ENCODE measurements around the gene TRAF6.
A peak's percentile ranks its signal among the peaks of the same experiment; 100 is the strongest.

TRAF6 gene

DNA sequence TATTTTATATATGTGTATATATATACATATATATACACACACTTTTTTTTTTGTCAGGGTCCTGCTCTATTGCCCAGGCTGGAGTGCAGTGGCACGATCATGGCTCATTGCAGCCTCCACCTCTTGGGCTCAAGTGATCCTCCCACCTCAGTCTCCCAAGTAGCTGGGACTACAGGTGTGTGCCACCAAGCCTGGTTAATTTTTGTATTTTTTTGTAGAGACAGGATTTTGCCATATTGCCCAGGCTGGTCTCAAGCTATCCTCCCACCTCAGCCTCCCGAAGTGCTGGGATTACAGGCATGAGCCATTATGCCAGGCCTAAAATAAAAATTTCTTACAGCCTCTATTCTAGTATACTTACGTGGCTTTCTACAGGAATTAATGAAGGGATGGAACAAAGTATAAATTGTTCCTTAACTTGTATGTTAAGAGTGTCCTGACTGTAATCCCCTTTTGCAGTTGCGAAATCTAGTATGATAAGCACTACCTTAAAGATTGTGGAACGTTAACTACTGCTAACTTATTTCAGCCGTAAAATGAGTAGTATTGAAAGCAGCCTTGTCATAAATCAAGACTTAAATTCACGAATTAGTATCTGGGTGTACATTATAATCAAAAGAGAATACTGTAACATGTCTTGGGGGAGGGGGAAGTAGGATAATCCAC is 2.1 kb downstream of the TRAF6 start:
- peak overlapping the region; percentile 89 to 100 (median 96); a peak in 13 of 20 replicates for H3K4me3 ChIP-seq
- peaks cover 0 to 3% (median 1%) of the 10 kb centered on the region in 11 experiments; a peak in 8 of 22 replicates for H3K9me3 ChIP-seq (replicated peaks in 1 of 11)
- H4K20me1 ChIP-seq: peaks cover 17 to 60% (median 53%) of the 10 kb centered on the region in 11 experiments; a peak in 18 of 22 replicates
- peaks cover 12 to 32% (median 22%) of the 10 kb centered on the region in 11 experiments; a peak in 20 of 22 replicates for H3K36me3 ChIP-seq
- TF ChIP-seq Cebpa-rat (IDR thresholded peaks at IDR 0.05): peak in 2 of 11 experiments; percentile 53 to 59; a peak in 2 of 22 replicates
- no peaks in the 10 kb centered on the region for H3K27me3 ChIP-seq
- H3K9ac ChIP-seq: peak overlapping the region in 9 of 11 experiments; percentile 90 to 97 (median 93); a peak in 11 of 22 replicates
- 0 out of 22 replicates have a peak overlapping the region, but pooled peaks of 2 of the 11 experiments have one; percentile 93 to 94 for H3K27ac ChIP-seq
- H3K4me1 ChIP-seq: peaks cover 16 to 34% (median 25%) of the 10 kb centered on the region in 10 experiments
- peak overlapping the region; percentile 79 to 97 (median 89) for H3K4me2 ChIP-seq

- Histone ChIP-seq H3K27me3 (no peaks in the 10 kb centered on the region), H4K20me1 (peaks cover 3 to 90% (median 50%) of the 10 kb centered on the region in 11 experiments; a peak in 17 of 22 replicates), H3K4me1 (peaks cover 26 to 64% (median 34%) of the 10 kb centered on the region in 10 experiments), H3K9me3 (replicated peaks in 1 of 11) (no peaks in the 10 kb centered on the region), H3K36me3 (peaks cover 37 to 79% (median 62%) of the 10 kb centered on the region in 11 experiments), H3K9ac (no peak overlapping the region), H3K27ac (peak overlapping the region in 2 of 11 experiments; percentile 16 to 57; a peak in 2 of 22 replicates), H3K4me3 (no peak overlapping the region), H3K4me2 (peak overlapping the region; percentile 13 to 85 (median 60); a peak in 17 of 22 replicates)
- no peak for TF ChIP-seq Cebpa-rat (IDR thresholded peaks at IDR 0.05)
Measured at GRCh38 chr11:36501236-36501635, 8.8 kb downstream of the TRAF6 start.

DNA sequence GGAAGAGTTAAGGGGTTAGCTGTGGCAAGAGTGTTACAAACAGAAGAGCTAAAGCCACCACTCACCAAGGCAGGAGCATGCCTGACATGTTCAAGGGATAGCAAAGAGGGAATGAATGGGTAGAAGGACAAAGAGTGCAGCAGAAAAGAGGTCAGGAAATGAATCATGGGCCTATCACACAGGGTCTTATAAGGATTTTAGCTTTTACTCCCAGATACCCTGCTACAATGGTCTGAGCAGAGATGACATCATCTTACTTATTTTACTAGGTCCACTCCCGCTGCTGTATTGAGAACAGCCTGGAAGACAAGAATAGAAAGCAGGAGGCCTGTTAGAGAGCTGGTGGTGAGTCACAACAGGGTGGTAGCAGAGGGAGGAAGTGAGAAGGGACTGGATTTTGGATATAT is 9.8 kb downstream of the TRAF6 start:
- H3K27me3 ChIP-seq: no peaks in the 10 kb centered on the region
- peak overlapping the region; percentile 41 to 85 (median 60) for H3K4me2 ChIP-seq
- peaks cover 3 to 81% (median 41%) of the 10 kb centered on the region in 11 experiments; a peak in 17 of 22 replicates for H4K20me1 ChIP-seq
- H3K4me3 ChIP-seq: no peak overlapping the region
- TF ChIP-seq Cebpa-rat (IDR thresholded peaks at IDR 0.05): no peak
- H3K36me3 ChIP-seq: peaks cover 46 to 85% (median 71%) of the 10 kb centered on the region in 11 experiments
- peak overlapping the region in 5 of 11 experiments; percentile 9 to 57 (median 16); a peak in 9 of 22 replicates for H3K27ac ChIP-seq
- no peaks in the 10 kb centered on the region for H3K9me3 ChIP-seq (replicated peaks in 1 of 11)
- peak overlapping the region in 2 of 11 experiments; percentile 3 to 6; a peak in 4 of 22 replicates for H3K9ac ChIP-seq
- H3K4me1 ChIP-seq: peaks cover 26 to 54% (median 30%) of the 10 kb centered on the region in 10 experiments

DNA sequence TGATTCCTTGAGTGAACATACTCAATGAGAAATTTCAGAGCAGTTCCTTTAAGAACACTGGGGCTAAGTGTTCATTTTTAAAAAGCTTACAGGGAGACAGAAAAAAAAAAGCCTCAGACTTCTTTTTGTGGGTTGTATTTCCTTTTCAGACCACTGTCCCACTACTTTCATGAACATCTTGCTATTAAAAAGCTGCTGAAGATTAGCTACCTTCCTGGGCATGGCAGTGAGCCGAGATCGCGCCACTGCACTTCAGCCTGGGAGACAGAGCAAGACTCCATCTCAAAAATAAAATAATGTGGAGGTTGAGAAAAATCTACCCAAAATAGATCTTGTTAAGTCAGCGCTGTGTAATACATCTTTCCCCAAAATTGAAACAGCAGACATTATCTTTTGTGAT is 10.8 kb downstream of the TRAF6 start:
- H3K27me3 ChIP-seq: no peaks in the 10 kb centered on the region
- H3K4me3 ChIP-seq: no peak overlapping the region
- peaks cover 3 to 71% (median 31%) of the 10 kb centered on the region in 11 experiments; a peak in 17 of 22 replicates for H4K20me1 ChIP-seq
- H3K9me3 ChIP-seq (replicated peaks in 1 of 11): no peaks in the 10 kb centered on the region
- peaks cover 26 to 54% (median 29%) of the 10 kb centered on the region in 10 experiments for H3K4me1 ChIP-seq
- peaks cover 52 to 87% (median 73%) of the 10 kb centered on the region in 11 experiments for H3K36me3 ChIP-seq
- H3K27ac ChIP-seq: peak overlapping the region in 4 of 11 experiments; percentile 0 to 23 (median 14); a peak in 4 of 22 replicates
- no peak for TF ChIP-seq Cebpa-rat (IDR thresholded peaks at IDR 0.05)
- peak overlapping the region in 7 of 11 experiments; percentile 10 to 52 (median 32); a peak in 6 of 22 replicates for H3K9ac ChIP-seq
- H3K4me2 ChIP-seq: peak overlapping the region; percentile 41 to 85 (median 60); a peak in 21 of 22 replicates

DNA sequence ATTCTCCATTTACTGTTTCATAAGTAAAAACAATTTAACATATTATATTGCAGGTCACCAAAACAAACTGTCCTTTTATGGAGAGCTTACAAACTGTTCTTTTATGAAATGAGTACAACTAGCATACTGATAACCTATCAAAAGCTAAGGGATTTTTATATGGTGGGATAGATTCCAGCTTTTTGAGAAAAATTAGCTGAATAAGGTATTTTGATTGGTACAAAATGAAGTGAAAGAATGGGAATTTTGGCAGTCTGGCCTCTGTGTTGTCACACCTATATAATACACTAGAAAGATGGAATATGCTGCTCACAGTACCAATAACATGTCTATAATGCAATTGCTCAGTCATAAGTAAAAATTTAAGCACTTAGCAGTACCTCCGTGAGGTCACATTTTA is 11.4 kb downstream of the TRAF6 start:
- Histone ChIP-seq H3K9ac (peak overlapping the region in 4 of 11 experiments; percentile 27 to 52 (median 32); a peak in 2 of 22 replicates), H3K4me2 (peak overlapping the region in 10 of 11 experiments; percentile 41 to 85 (median 59); a peak in 15 of 22 replicates), H3K9me3 (replicated peaks in 1 of 11) (no peaks in the 10 kb centered on the region), H3K27ac (peak overlapping the region in 1 of 11 experiments; percentile 0; a peak in 1 of 22 replicates), H3K4me1 (peaks cover 26 to 54% (median 29%) of the 10 kb centered on the region in 10 experiments), H3K36me3 (peaks cover 53 to 87% (median 73%) of the 10 kb centered on the region in 11 experiments), H3K27me3 (no peaks in the 10 kb centered on the region), H3K4me3 (no peak overlapping the region), H4K20me1 (peaks cover 5 to 71% (median 26%) of the 10 kb centered on the region in 11 experiments; a peak in 15 of 22 replicates)
- TF ChIP-seq Cebpa-rat (IDR thresholded peaks at IDR 0.05): no peak

DNA sequence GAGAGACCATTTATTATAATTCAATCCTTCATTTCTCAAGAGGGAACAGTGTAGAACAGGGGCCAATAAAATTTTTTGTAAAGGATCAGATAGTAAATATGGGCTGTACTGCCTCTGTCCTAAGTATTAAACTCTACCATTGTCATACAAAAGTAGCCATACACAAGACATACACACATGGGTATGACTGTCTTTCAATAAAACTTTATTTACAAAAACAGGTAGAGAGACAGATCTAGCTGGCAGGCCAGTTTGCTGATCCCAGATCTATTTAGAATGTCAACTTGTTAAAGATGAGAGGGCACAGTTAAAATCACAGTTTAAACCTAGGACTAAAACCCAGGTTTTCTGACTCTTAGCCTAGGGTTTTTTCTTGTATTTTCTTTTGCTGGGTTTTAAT is 16.7 kb downstream of the TRAF6 start:
- Histone ChIP-seq H3K4me3 (no peak overlapping the region), H3K9me3 (replicated peaks in 1 of 11) (no peaks in the 10 kb centered on the region), H3K4me1 (peaks cover 9 to 20% (median 18%) of the 10 kb centered on the region in 10 experiments), H3K27me3 (no peaks in the 10 kb centered on the region), H3K27ac (no peak overlapping the region), H3K9ac (no peak overlapping the region), H3K36me3 (peaks cover 78 to 96% (median 88%) of the 10 kb centered on the region in 11 experiments), H3K4me2 (no peak overlapping the region), H4K20me1 (peaks cover 0 to 48% (median 0%) of the 10 kb centered on the region in 11 experiments; a peak in 4 of 22 replicates)
- TF ChIP-seq Cebpa-rat (IDR thresholded peaks at IDR 0.05): no peak

GRCh38 chr11:36492724-36493304 is 17.3 kb downstream of the TRAF6 start:
- Histone ChIP-seq H4K20me1 (peaks cover 0 to 45% (median 0%) of the 10 kb centered on the region in 11 experiments; a peak in 5 of 22 replicates), H3K4me1 (peaks cover 13 to 23% (median 20%) of the 10 kb centered on the region in 10 experiments), H3K27ac (no peak overlapping the region), H3K27me3 (no peaks in the 10 kb centered on the region), H3K36me3 (peaks cover 73 to 90% (median 82%) of the 10 kb centered on the region in 11 experiments), H3K4me2 (no peak overlapping the region), H3K9me3 (replicated peaks in 1 of 11) (no peaks in the 10 kb centered on the region), H3K4me3 (no peak overlapping the region), H3K9ac (no peak overlapping the region)
- TF ChIP-seq Cebpa-rat (IDR thresholded peaks at IDR 0.05): no peak

GRCh38 chr11:36490026-36490806 is 19.9 kb downstream of the TRAF6 start:
- H3K4me1 ChIP-seq: peaks cover 33 to 48% (median 40%) of the 10 kb centered on the region in 10 experiments
- H3K27ac ChIP-seq: no peak overlapping the region
- H3K27me3 ChIP-seq: no peaks in the 10 kb centered on the region
- H3K4me2 ChIP-seq: peak overlapping the region in 1 of 11 experiments; percentile 73; a peak in 1 of 22 replicates
- peaks cover 62 to 86% (median 75%) of the 10 kb centered on the region in 11 experiments for H3K36me3 ChIP-seq
- TF ChIP-seq Cebpa-rat (IDR thresholded peaks at IDR 0.05): no peak
- H3K4me3 ChIP-seq: no peak overlapping the region
- peaks cover 0 to 57% (median 0%) of the 10 kb centered on the region in 11 experiments; a peak in 7 of 22 replicates for H4K20me1 ChIP-seq
- H3K9ac ChIP-seq: no peak overlapping the region
- H3K9me3 ChIP-seq (replicated peaks in 1 of 11): no peaks in the 10 kb centered on the region

Data from BLaER1 treated with 17β-estradiol and CSF1 and Interleukin-3, amounts not matched to agents 10 nM and 100 nM (cell line).